GM23248 (cell line): ENCODE measurements around the gene TTC23L. TPM values are rescaled to one million over a fixed set of nuclear protein-coding genes. Genes with fewer than 3 reads are reported as not detected.

Source experiments
- DNase-seq: peaks from one replicate; pipeline ENCODE4 v3.0.0-alpha.2; 2015
- H2AFZ ChIP-seq: fragments of 200-600 bp; sonication (generic); 2 replicates; pipeline ENCODE4 v1.6.1; 2016; ENCODE audit warnings: antibody characterized with exemption
- H3F3A ChIP-seq: fragments of 200-600 bp; sonication (generic); 2 replicates; pipeline ENCODE4 v1.6.1; 2016; ENCODE audit warnings: mild to moderate bottlenecking, antibody characterized with exemption, mixed run types; ENCODE audit not compliant: insufficient read depth
- H3K27ac ChIP-seq: fragments of 200-600 bp; sonication (generic); 2 replicates; pipeline ENCODE4 v1.5.1; 2016; ENCODE audit warnings: mild to moderate bottlenecking
- H3K27me3 ChIP-seq: fragments of 200-600 bp; sonication (generic); replicated peaks from 2 replicates; pipeline ENCODE4 v1.6.1; 2016; ENCODE audit warnings: mild to moderate bottlenecking; ENCODE audit not compliant: insufficient read depth
- H3K36me3 ChIP-seq: fragments of 200-600 bp; sonication (generic); 2 replicates; pipeline ENCODE4 v1.6.1; 2016; ENCODE audit warnings: low read depth, mild to moderate bottlenecking
- H3K4me1 ChIP-seq: fragments of 200-600 bp; sonication (generic); 2 replicates; pipeline ENCODE4 v1.6.1; 2016; ENCODE audit warnings: mild to moderate bottlenecking; ENCODE audit not compliant: insufficient read depth
- H3K4me2 ChIP-seq: fragments of 200-600 bp; sonication (generic); one replicate; pipeline ENCODE4 v1.6.1; 2016; ENCODE audit warnings: mild to moderate bottlenecking; ENCODE audit not compliant: unreplicated experiment
- H3K4me3 ChIP-seq: fragments of 200-600 bp; sonication (generic); 2 replicates; pipeline ENCODE4 v1.5.1; 2016; ENCODE audit warnings: mild to moderate bottlenecking
- H3K79me2 ChIP-seq: fragments of 200-600 bp; sonication (generic); 2 replicates; pipeline ENCODE4 v1.6.1; 2016; ENCODE audit warnings: mild to moderate bottlenecking; ENCODE audit not compliant: insufficient read depth
- H3K9ac ChIP-seq: fragments of 200-600 bp; sonication (generic); 2 replicates; pipeline ENCODE4 v1.6.1; 2016; ENCODE audit warnings: mild to moderate bottlenecking
- H3K9me2 ChIP-seq: fragments of 200-600 bp; sonication (generic); 2 replicates; pipeline ENCODE4 v1.6.1; 2016; ENCODE audit warnings: mixed run types, mild to moderate bottlenecking, moderate library complexity; ENCODE audit not compliant: insufficient read depth
- H3K9me3 ChIP-seq: fragments of 200-600 bp; sonication (generic); one replicate; pipeline ENCODE4 v1.6.1; 2017; ENCODE audit warnings: low read depth
- H4K20me1 ChIP-seq: fragments of 200-600 bp; sonication (generic); 2 replicates; pipeline ENCODE4 v1.6.0; 2016; ENCODE audit not compliant: insufficient read depth
- EZH2 ChIP-seq: fragments of 200-600 bp; sonication (generic); IDR thresholded peaks from 2 replicates; pipeline ENCODE4 v1.6.1; 2018; ENCODE audit warnings: antibody characterized with exemption, mild to moderate bottlenecking; ENCODE audit not compliant: insufficient read depth, poor library complexity, severe bottlenecking
- EZH2phosphoT487 ChIP-seq: fragments of 200-600 bp; sonication (generic); IDR thresholded peaks from 2 replicates; pipeline ENCODE4 v1.6.1; 2018; ENCODE audit warnings: antibody characterized with exemption, moderate library complexity, mild to moderate bottlenecking, low read depth; ENCODE audit not compliant: insufficient read depth
- WGBS, 2 experiments: methylation state at CpG; one replicate each; pipeline ENCODE4 v1.1.6; 2015 to 2017; ENCODE audit warnings: low lambda C conversion rate in 2 of 2, low coverage in 1 of 2; ENCODE audit errors: missing lambda C conversion rate in 2 of 2; 5-methylcytosine and 5-hydroxymethylcytosine counted together
- in situ Hi-C: fragments of 300-500 bp; cut with MboI; formaldehyde crosslinking; loops from 2 replicates; pipeline ENCODE4 v1.15.0; 2020
- polyA plus RNA-seq: library from polyadenylated mRNA; unstranded; fragments of >200 nt; fragmentation: Nextera tagmentation; extraction: Ambion mirVana; gene quantifications from 2 replicates; pipeline ENCODE4 v1.2.1, GENCODE V29; 2016
- total RNA-seq: library from RNA; depleted of rRNA; stranded (reverse); fragments of >200 nt; shearing (Covaris generic); gene quantifications from 2 replicates; pipeline ENCODE4 v1.2.3, GENCODE V29; 2014

Gene TTC23L
- total and polyA plus RNA-seq, 2 experiments from 2014 or later, result under 0.01 TPM; not detected in 1

- peak overlapping the region; percentile 19; the same call in 1 of the 2 replicates for H3K27ac ChIP-seq
- no peaks in the 10 kb centered on the region for H4K20me1 ChIP-seq
- no peak overlapping the region for H2AFZ ChIP-seq
- no peaks in the 10 kb centered on the region for H3K27me3 ChIP-seq
- no peak for TF ChIP-seq EZH2
- no peak for TF ChIP-seq EZH2phosphoT487
- in situ Hi-C loops, result loop anchor here (25.0 kb wide), 1 partner anchor 880 kb away; the partner anchor contains the start of gene AMACR
- no peak overlapping the region for H3K9ac ChIP-seq
- no peak overlapping the region; the same call in 1 of the 2 replicates for H3K4me3 ChIP-seq
- H3K36me3 ChIP-seq, result no peaks in the 10 kb centered on the region
- no peaks in the 10 kb centered on the region for H3K9me3 ChIP-seq
- WGBS, 2 experiments, result 74% methylated on average over 6 of the region's 6 CpGs
- H3K4me1 ChIP-seq, result peaks cover 13% of the 10 kb centered on the region
- peak overlapping the region; percentile 56 for H3K4me2 ChIP-seq
- no peaks in the 10 kb centered on the region for H3K79me2 ChIP-seq
- peaks cover 17% of the 10 kb centered on the region for H3F3A ChIP-seq
- H3K9me2 ChIP-seq, result no peaks in the 10 kb centered on the region
- DNase-seq, result no peak
Observed at GRCh38 chr5:34892414-34892813, 53.5 kb downstream of the TTC23L start.

GRCh38 chr5:34894716-34895115 is 55.8 kb downstream of the TTC23L start:
- no peaks in the 10 kb centered on the region for H3K27me3 ChIP-seq
- no peak overlapping the region for H3K27ac ChIP-seq
- peaks cover 31% of the 10 kb centered on the region for H3F3A ChIP-seq
- H2AFZ ChIP-seq, result no peak overlapping the region
- DNase-seq, result no peak
- no peaks in the 10 kb centered on the region for H4K20me1 ChIP-seq
- no peaks in the 10 kb centered on the region for H3K79me2 ChIP-seq
- no peaks in the 10 kb centered on the region for H3K9me2 ChIP-seq
- H3K9ac ChIP-seq, result no peak overlapping the region
- in situ Hi-C loops, result loop anchor here (25.0 kb wide), 1 partner anchor 882 kb away; the partner anchor contains the start of gene AMACR
- no peak overlapping the region for H3K4me2 ChIP-seq
- H3K9me3 ChIP-seq, result no peaks in the 10 kb centered on the region
- H3K4me3 ChIP-seq, result no peak overlapping the region
- 95 to 98% methylated on average over 1 of the region's 1 CpG for WGBS, 2 experiments
- H3K36me3 ChIP-seq, result no peaks in the 10 kb centered on the region
- TF ChIP-seq EZH2phosphoT487 (no peak), EZH2 (no peak)
- peaks cover 20% of the 10 kb centered on the region for H3K4me1 ChIP-seq

- in situ Hi-C loops, result loop anchor here (25.0 kb wide), 1 partner anchor 884 kb away; the partner anchor contains the start of gene AMACR
- H3K27ac ChIP-seq, result no peak overlapping the region
Observed at GRCh38 chr5:34895641-34896419, 56.9 kb downstream of the TTC23L start.

GRCh38 chr5:34897646-34898045 is 58.7 kb downstream of the TTC23L start:
- in situ Hi-C loops, result loop anchor here (25.0 kb wide), 1 partner anchor 885 kb away; the partner anchor contains the start of gene AMACR
- Histone ChIP-seq H3K9me2 (no peaks in the 10 kb centered on the region), H3K9me3 (no peaks in the 10 kb centered on the region), H3K36me3 (no peaks in the 10 kb centered on the region), H3K27me3 (no peaks in the 10 kb centered on the region), H3K27ac (no peak overlapping the region), H4K20me1 (no peaks in the 10 kb centered on the region), H2AFZ (no peak overlapping the region), H3K4me3 (no peak overlapping the region), H3K4me2 (no peak overlapping the region), H3K4me1 (peaks cover 7% of the 10 kb centered on the region), H3K9ac (no peak overlapping the region), H3K79me2 (no peaks in the 10 kb centered on the region), H3F3A (peaks cover 14% of the 10 kb centered on the region; the same call in 1 of the 2 replicates)
- DNase-seq, result peak; percentile 17
- TF ChIP-seq EZH2 (no peak), EZH2phosphoT487 (no peak)

More at GRCh38 chr5:34895641-34896419, 56.9 kb downstream of the TTC23L start:
- peak; percentile 26 for DNase-seq
- H3K4me2 ChIP-seq, result no peak overlapping the region
- H3K9me2 ChIP-seq, result no peaks in the 10 kb centered on the region
- H4K20me1 ChIP-seq, result no peaks in the 10 kb centered on the region
- H2AFZ ChIP-seq, result no peak overlapping the region
- H3K9me3 ChIP-seq, result no peaks in the 10 kb centered on the region
- peaks cover 20% of the 10 kb centered on the region for H3K4me1 ChIP-seq
- H3K4me3 ChIP-seq, result no peak overlapping the region
- no peaks in the 10 kb centered on the region for H3K36me3 ChIP-seq
- H3K79me2 ChIP-seq, result no peaks in the 10 kb centered on the region
- no peak overlapping the region for H3K9ac ChIP-seq
- TF ChIP-seq EZH2 (no peak), EZH2phosphoT487 (no peak)
- peaks cover 31% of the 10 kb centered on the region for H3F3A ChIP-seq
- 83 to 84% methylated on average over 2 of the region's 2 CpGs for WGBS, 2 experiments
- H3K27me3 ChIP-seq, result no peaks in the 10 kb centered on the region
